Measurements from ENCODE around the gene SLC2A4.

SLC2A4 gene

DNA sequence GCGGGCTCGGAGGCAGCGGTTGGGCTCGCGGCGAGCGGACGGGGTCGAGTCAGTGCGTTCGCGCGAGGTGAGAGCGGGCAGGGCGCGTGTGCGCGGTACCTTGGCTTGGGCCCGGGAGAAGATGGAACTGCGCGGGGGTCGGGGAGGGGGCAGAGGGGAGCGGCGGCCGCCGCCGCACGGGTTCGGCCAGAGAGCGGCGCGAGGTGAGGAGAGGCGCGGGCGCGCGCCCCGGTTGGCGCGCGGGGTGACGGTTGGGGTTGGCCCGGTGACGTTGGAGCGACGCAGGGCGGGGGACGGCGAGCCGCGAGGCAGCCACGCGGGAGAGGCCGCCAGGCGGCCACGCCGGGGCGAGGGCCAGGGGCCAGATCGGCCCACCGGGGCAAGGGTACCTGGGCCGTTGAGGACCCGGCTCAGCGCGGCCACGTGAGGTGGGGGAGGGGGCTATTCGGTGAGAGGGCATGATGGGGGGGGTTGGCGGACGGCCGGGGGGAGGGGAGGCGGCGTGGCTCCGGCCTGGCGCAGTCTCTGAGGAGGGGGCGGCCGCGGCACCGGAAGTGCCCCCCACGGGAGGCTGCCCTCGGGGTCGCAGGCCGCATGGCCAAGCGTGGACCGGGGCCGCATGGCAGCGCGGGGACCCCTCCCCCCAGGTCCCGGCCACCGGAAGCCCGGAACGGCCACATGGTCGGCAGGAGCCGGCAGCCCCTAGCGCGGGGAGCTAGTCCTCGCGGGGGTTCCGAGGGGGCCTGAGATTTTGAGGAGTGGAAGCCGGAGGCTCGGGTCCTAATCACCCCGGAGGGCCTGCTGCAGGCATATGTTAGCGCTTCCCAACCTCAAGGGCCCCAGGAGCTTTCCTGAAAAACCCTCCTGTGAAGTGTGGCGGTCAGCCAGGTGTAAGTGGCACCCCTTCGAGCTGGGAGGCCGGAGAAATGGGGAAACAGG lies 26.4 kb downstream of the SLC2A4 start:
- no peak for DNase-seq

DNA sequence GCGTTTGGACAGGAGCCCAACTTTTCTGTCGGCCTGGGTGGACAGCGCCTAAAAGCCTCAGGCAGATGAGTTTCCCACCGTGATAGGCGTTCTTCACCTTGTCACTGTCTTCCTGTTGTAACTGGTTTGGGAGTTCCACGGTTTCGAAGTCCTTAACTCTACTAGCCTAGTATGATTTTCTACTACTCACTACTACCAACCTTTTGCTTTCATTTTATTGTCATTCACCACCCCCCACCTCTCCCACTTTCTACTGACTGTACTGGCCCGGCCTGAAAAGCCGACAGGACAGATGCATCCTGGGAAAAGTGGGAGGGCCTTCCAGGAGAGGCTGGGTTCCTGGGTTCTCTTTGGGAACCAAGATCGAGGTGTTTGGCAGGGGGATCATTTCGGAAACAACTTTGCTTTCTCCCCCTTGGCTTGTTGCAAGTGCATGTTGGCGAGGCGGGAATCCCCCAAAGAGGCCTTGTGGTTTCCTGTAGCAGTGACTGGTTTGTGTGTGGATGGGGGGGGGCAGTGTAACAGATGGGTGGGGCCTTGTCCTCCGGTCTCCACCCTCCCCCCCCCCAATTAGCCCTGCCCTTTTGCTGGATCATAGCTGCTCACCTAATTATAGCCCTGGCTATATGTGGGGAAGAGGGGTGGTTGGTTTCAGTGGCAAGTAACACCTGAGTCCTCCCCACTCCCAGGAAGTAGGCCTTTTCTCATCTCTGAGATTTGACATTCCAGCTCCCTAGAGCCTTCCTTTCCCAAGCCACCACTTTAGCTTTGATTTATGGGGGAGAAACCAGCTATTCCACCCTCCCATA lies 27.3 kb downstream of the SLC2A4 start:
- DNase-seq = no peak

DNA sequence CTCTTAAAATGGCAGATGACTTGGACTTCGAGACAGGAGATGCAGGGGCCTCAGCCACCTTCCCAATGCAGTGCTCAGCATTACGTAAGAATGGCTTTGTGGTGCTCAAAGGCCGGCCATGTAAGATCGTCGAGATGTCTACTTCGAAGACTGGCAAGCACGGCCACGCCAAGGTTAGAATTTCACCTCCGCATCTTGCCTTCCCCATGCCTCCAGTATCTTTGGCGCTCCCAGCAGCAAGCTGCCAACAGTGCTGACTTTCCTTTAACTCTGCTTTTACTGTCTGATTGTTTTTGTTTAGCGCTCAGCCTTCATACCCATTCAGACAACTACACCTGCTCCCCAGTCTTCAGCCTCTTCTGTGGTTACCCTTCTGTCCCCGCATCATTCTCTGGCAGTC lies 28.1 kb downstream of the SLC2A4 start:
- no peak for DNase-seq

DNA sequence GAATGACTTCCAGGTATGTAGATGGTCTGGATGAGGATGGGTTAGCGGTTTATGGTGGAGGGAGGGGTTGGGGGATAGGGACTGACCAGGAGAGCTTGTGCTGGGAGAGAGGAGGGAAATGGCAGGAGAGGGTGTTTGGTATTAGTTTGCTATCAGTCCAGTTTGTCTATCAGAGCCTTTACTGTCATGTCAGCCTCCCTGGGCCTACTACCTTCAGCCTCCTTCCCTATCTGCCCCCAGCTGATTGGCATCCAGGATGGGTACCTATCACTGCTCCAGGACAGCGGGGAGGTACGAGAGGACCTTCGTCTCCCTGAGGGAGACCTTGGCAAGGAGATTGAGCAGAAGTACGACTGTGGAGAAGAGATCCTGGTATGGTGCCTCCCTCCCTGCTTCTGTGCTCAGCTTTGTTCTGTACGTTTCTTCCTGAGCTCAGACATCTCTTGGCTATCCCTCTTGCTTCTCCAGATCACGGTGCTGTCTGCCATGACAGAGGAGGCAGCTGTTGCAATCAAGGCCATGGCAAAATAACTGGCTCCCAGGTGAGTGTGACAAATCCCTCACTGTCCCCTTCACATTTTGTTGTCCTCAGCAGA lies 29.7 kb downstream of the SLC2A4 start:
- no peak for DNase-seq

DNA sequence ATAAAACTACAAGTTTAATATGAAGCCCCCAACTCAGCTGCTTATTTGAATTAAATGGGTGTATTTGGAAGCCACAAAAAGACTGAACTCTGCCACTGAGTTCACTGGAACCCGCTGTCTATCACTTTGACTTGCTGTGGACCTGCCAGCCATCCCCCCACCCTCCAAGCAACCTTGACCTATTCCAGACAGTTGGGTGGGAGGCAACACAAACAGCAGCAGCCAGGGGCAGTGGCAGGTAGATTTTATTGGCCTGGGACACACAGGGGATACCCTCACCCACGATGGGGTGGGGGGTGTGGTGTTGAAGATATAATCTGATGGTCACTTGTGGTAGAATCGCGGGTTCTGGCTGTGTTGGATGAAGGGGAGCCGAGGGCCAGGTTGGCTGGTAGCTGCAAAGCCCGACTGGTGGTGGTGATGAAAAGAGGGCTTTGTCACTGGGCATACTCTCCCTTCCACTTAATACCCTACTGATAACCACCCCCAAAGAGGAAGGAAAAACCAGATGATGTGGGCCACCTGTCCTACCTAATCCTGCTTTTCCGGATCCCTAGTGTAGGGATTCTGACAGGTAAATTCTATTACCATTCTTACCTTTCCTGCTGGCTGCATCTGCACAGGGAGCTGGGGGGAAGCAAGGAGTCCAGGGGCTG lies 31.0 kb downstream of the SLC2A4 start:
- DNase-seq = no peak

DNA sequence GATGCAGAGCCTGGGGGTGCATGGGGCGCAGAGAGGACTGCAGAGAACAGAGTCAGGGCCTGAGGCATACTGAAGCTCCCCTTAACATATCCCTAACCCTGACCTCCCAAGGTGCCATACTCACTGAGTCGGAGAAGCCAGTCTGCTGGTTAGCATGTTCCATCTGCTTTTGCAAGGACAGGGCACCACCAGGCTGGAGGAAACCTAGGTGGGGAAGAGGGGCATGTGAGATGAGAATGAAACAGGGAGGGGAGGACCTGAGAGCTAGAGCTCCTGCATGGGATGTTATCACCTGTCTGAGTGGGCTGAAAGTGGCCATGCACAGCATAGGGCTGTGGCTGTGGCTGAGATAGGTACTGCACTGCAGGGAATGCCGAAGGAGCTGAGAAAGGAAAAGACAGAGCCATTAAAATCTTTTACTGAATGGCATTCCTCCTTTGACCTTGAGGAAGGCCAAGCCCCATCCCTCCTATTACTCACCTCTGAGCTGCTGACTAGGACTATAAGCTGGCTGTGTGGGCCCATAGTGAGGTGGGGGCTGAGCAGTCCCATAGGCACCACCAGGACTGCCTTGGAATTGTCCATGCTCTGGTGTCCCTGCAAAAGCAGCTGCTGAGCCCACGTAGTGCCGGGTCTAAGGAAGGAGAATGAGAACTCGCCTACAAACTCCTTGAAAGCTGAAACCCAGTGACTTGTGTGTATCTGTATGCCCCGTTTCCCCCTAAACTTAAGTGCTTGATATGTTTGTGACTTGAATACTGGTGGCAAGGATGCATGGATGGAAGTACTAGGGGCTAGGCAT lies 31.8 kb downstream of the SLC2A4 start:
- DNase-seq = no peak

DNA sequence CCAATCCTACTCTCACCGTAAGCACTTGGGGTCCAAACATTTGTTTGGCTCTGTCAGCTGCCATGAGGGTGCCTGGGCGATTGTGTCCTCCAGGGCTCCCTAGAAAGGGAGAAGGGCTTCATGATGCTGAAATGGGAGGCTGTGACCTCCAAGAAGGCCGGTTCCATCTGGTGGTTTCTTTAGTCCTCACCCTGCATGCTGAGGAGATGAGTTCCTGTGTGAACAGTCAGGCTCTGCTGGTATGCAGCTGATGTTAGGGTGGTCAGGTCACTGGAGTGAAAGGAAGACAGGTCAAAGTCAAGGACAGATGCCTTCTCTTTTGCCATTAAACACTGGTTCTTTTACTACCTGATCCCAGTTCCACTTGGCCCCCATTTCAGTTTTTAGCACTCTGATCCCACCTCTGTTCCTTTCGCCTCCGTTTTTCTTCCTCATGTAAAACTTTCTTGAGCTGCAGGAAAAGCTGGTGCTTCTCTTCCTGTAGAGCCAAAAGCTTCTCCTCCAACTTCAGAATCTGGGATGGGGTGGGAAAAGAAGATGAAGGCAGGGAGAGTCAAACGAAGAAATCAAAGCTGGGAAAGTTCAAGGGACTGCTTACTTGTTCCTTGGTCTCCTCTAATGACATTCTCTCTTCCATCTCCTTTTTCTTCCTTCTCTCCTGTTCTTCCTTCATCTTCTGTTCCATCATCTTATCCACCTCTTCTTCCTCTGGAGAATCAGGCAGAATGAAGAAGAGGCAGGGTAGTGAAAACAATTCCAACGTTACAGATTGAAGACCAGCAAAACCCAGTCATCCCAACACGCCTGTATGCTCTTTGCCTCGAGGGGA lies 32.6 kb downstream of the SLC2A4 start:
- DNase-seq = no peak

DNA sequence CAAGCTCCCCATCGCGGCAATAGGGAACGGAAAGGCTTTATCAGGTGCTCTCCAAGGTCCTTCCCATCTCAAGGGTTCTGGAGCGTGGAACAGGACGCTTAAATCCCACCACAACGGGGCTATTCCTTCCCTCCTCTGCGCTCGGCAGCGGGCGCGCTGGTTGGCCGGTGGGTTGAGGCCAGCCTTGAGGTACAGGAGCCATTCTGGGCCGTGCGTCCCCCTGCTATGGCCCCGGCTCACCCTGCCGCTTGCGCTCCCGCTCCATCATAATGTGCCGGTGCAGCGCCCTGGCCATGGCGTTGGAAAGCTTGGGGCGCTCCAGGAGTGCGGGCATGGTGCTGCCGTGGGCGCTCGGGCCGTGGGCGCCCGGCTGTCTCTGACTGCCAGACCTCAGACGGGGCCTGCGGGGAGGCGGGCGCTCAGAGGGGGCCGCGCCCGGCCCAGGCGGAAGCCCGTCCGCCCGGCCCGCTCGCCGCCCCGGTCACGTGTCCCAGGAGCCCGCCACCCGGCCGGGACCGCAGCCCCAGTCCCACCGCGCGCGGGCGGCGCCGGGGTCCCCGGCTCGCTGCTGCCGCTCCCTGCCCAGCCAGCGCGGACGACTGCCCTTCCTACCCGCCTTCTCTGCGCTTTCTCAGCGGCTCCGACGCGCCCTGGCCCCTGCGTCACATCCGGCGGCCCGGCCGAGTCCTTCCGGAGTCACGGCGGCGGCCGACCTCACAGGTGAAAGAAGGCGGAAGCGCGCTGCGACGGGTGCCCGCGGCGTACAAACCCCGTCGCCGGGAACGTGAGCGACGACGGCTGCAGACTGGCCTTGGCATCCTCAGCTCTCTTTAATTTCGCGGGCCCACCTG lies 33.4 kb downstream of the SLC2A4 start, which contains the start of gene GPS2:
GPS2 (minus strand) TSS at position 642 of the 851 bp plus-strand sequence; CDS start at position 334, 308 bp downstream.
- peak; percentile 74 for DNase-seq

DNA sequence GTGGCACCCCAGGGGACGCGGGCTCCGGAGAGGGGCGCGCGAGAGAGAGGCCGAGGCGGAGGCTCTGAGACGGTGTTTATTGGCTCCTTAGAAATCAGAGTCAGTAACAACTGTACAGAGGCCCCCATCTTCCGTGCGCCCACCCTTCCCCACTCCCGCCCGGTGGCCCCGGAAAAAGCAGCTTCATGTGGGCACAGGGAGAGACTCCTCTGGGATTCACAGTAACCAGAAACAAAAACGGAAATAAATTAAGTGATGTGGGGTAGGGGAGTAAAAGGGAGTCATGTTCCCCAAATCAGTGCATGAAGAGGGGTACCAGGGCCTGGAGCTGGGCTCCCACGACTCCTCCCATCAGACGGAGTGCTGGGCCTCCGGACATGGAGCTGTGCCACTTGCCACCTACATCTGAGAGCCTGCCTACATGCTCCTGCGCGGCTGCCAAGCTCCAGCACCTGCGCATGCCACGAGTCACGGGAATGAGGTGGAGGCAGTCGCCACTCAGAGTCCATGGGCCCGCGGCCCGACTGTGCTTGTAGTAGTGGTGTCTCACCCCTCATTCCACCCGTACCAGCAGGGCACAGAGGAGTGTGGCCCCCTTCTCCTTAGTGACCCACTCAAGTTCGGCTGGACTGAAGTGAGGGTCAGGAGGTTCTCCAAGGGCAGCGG lies 34.2 kb downstream of the SLC2A4 start:
- no peak for DNase-seq

DNA sequence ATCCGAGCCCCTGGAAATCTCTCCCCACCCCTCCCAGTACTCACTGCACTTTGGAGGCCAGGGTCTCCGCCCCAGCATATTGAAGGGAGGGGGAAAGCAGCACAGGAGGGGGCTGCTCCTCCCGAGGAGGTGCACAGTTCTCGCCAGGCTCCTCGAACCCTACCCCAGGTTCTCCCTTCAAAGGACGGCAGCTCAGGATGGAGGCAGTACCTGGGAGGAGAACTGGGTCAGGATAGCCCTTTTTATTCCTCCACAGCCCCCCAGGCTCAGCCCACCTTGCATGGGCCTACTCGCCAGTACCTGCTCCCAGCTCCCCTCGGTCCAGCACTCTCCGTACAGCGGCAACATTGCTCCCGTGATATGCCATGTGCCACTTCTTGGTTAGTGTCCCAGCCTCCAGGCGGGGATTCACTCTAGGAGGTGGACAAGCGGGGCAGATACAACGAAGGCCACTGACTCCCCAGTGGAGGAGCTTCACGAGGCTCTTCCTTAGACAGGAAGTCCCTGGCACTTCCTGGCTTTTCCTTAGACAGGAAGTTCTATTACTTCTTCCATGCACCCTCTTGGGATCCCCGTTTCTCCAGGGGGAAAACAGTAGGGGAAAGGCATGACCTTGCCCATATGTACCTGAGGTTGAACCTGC lies 35.8 kb downstream of the SLC2A4 start:
- no peak for DNase-seq

DNA sequence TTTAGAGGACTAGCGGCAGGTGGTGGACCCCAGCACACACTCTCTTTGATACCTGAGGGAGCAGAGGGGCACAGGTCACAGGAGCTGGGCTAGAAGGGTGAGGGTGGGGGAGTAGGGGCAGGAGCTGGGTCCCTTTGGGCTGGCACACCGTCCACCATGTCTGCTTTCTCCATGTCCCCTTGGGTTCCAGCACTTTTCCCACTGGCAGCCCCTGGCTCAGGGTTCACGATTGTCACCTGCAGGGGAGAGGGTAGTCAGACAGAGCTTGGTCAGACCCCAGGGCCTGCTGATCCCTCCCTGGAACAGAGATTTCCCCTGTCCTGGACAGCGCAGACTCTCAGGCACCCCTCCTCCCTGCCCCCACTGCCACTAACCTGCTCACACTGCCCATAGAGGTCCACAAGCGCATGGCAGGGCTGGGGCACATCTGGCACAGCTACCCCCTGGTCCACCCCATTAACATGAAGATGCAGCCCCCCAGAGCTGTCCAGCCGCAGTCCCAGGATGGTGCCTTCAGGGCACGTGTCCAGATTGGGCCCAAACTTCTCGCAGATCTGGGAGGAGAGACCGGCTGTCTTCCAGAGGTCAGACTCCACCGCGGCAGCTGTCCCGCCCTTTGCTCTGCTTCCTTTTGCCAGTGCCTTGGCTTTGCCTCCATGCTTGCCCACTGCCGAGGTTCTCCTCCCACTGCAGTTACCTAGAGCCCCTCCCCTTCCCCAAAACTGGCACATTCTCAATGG lies 36.8 kb downstream of the SLC2A4 start:
- DNase-seq = no peak

DNA sequence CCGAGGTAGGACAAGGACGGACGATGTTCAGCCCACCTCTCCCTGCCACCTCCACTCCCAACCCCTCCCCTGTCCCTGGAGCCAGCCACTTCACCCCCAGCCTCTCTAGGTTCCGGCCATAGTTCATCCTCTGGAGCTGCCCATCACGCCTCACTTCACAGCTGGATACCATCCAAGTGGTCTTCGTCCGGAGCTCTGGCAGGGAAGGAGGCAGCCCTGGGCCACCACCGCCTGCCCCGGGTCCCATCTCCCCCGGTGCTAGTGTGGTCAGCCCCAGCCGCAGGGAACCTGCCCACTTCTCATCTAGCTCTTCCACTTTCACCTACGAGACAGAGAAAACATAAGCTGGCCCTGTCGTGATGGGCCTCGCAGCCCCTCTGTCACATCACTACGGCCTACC lies 39.9 kb downstream of the SLC2A4 start:
- DNase-seq = no peak

DNA sequence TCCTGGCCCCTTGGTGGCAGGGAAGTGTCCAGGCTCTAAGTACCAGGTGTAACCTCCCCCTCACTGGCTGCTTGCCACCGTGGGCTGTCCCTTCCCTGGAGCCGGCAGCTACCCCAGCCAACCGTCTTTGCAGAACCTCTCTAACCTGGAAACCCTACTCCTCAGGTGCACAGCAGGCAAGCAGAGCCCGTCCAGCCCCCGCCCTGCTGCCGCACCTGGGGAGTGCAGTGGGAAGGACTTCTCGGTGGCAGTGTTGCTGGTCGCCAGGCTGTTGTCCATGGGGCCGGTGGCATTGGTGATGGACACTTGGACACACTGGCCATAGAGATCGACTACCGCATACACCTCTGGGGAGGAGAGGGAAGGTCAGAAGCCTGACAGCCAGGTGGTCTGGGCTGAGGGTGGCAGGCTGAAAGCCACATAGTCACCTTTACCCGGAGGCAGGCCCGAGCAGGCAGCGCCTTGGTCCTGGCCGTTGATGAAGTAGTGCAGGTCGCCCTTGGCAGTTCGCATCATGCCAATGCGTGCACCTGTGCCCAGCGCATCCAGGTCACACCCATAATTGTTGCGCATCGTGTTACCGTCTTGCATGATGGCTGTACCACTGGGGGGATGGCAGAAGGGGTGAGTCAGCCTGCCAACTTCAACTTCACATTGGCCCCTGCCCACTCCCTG lies 41.1 kb downstream of the SLC2A4 start:
- no peak for DNase-seq

DNA sequence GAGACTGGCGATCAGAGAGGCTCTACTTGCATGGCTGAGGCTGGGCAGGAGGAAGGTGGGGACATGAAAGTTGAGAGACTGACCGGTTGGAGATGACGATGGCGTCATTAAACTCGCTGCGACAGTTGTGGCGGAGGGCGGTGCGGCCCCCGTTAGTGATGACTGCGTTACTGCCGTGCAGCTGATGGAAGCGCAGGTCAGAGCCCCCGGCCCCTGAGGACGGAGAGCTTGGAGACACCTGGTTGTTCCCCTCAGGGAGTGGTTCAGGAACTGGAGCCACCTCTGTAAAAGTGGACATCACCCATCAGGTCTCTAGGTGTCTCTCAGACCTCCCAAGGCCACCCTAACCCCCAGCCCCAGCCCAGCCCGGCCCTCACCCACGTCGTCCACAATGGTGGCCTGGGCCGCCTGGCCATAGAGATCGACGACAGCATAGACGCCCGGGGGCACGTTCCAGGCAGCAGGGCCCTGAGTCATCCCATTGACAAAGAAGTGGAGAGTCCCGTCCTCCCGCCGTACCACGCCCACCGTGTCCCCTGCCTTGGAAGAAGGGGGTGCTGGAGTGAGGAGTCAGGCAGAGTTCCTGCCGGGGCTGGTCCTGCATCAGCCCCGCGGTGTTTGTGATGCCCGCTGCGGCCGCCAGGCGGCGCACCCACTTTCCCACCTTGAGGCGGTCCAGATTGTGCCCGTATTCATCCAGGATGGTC lies 42.4 kb downstream of the SLC2A4 start:
- DNase-seq = no peak

DNA sequence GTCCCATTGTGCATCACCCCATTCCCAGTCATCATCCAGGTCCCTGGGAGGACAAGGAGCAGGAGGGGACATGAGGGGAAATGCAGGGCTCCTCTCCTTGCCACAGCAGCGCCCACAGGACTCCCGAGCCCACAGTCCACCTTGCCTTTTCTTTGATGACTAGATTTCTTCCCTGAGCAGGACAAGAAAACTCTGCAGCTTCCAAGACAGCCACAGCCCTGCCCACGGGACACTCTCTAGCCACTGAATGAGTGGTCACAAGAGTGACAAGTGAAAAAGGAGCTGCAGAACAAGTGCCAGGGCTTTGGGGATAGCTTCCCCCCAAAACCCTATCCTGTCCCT lies 42.9 kb downstream of the SLC2A4 start:
- no peak for DNase-seq

DNA sequence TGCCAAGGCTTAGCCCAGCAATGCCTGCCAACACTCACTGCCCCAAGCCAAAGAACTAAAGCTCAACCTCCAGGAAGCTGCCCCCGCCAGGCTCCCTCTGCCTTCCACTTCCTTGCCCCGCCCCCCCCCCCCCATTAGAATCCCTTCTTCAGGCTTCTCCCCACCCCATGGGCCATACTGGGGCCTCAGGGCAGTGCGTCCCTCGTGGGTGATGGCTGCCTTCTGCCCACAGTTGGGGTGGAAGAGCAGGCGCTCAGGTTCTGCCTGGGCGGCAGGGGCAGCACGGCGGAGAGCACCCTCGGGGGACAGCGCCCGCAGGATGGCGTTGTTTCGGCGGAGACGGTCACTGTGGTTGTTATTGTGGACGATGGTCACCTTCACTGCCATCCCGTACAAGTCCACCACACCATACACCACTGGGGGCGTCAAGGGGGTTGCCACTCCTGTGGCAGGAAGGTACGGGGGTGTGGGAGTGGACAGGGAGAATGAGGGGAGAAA lies 43.6 kb downstream of the SLC2A4 start:
- no peak for DNase-seq

DNA sequence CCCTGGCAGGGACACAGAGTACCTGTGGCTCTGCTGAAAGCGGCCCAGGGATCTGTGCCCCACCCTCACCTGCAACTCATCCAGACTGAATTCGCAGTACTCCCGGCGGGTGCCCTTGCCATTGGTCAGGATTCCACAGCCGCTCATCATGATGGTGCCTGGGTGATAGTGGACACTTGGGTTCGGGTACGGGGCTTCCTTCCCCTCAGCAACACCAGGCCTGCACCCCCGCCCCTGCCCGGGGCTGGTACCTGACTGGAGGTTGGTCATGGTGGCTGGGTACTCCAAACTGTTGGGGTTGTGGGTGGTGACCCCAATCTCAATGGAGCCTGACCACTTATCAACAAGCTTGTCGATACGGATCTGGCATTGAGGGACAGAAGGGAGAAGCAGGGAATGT lies 44.7 kb downstream of the SLC2A4 start:
- no peak for DNase-seq

All from NCI-H1092 (cell line).